ENCODE data around the gene SLITRK1.
A peak's percentile ranks its signal among the peaks of the same experiment; 100 is the strongest.

The SLITRK1 gene

DNA sequence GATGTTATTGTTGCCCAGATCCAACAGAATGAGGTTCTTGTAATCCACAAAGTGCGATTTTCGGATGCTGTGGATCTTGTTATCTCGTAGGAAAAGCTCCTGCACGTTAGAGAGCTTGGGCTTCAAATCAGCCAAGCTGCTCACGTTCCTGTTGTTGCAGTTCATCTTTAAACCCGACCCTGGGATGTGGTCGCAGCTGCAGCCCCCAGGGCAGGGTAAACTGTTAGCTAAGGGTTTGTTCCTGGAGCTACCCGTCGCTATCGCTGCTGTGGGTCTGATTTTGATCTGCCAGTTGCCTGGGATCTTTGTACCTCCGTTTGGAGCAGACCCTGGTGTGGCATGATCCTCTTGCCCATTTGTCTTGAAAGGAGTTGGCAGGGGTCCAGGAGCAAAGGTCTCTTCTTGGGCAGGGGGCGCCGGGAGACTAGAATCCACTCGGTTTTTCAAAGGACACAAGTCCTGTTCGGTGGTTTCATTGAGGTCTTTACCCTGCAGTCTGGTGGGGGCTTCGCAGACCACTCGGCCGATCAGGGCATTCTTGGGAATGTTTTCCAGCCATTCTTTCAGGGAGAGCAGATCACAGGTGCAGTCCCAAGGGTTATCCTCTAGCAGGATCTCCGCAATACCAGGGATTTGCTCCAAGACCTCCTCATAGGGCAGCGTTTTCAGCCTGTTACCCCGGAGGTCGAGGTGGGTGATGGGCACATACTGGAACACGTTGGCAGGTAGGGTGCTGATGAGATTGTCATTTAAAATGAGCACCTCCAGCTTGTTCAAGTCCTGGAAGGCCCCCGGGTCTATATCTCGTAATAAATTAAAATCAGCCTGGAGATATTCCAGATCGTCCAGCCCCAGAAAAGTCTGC, 1.8 kb downstream of the SLITRK1 start:
- DNase-seq (ENCODE audit: low read depth), result no peak
- TF ChIP-seq, protein P1, sequence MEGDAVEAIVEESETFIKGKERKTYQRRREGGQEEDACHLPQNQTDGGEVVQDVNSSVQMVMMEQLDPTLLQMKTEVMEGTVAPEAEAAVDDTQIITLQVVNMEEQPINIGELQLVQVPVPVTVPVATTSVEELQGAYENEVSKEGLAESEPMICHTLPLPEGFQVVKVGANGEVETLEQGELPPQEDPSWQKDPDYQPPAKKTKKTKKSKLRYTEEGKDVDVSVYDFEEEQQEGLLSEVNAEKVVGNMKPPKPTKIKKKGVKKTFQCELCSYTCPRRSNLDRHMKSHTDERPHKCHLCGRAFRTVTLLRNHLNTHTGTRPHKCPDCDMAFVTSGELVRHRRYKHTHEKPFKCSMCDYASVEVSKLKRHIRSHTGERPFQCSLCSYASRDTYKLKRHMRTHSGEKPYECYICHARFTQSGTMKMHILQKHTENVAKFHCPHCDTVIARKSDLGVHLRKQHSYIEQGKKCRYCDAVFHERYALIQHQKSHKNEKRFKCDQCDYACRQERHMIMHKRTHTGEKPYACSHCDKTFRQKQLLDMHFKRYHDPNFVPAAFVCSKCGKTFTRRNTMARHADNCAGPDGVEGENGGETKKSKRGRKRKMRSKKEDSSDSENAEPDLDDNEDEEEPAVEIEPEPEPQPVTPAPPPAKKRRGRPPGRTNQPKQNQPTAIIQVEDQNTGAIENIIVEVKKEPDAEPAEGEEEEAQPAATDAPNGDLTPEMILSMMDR (IDR thresholded peaks at IDR 0.05; ENCODE audit: low read length, missing control alignments), result no peak
- H3K4me3 ChIP-seq (replicated peaks; ENCODE audit: low read depth, low read length), result no peak overlapping the region

DNA sequence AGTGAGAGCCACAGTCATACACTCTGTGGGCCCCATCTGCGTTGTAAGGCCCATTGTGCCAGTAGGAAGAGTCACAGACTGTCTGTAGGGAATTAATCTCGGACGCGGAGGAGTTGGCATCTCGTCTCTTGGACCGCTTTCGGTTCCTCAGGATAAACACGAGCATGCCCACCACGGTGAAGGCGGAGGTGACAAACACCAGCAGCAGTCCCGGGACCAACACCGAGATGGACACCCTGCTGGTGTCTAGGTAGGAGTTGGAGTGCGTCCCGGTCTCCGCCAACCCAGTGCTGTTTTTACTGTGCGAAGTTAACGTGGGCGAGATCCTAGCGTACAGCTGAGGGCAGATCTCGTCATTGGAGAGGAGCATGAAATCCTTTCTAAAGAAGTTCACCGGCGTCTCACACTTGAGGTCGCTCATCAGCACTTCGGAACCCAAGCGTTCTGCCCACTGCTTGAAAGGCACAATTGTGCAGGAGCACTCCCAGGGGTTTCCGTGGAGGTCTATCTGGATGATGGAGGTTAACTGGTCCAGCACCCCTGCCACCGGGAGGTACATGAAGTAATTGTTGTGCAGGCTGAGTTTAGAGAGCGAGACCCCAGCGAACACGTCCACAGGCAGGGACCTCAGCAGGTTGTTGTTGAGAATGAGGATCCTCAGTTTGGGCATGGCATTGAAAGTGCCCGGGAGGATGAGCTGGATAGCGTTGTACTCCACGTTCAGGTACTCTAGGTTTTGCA, 2.7 kb downstream of the SLITRK1 start:
- TF ChIP-seq, protein P1 (IDR thresholded peaks at IDR 0.05; ENCODE audit: low read length, missing control alignments), result no peak
- H3K4me3 ChIP-seq (replicated peaks; ENCODE audit: low read depth, low read length), result peak overlapping the region; percentile 38
- DNase-seq (ENCODE audit: low read depth), result no peak

DNA sequence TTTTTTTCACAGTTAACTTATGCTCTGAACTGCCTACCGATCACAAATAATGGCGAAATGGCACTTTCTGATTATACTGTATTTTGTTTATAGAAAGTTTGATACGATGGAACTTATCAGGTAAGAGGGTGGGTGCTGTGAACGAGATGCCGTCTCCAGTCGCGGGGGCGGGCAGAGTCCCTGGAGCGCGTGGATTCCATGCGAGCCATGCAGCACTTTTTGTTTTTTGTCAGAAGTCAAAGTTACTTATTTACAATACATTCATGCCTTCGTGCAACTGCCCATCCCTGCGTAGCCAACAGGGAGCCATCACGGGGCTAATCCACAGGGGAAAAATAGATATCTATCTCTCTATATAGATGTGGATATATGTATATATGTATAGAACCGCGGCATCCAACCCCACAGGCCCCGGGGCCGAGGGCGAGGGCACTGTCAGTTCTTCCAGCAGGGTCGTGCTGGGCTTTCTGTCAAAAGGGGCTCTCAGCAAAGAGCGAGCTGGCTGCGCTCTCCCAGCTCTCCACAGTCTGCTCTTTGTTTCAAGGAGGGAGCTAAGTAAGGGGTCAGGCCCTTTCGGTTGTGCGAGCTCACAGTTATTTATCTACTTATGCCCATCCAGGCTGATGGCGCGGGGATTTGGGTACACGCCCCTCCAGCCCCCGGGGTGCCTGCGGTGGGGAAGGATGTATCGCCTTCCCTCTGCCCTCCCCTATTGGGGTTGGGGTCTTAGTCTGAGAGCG, 3.4 kb downstream of the SLITRK1 start:
- TF ChIP-seq, protein P1 (IDR thresholded peaks at IDR 0.05; ENCODE audit: low read length, missing control alignments), result no peak
- no peak for DNase-seq (ENCODE audit: low read depth)
- H3K4me3 ChIP-seq (replicated peaks; ENCODE audit: low read depth, low read length), result peak overlapping the region; percentile 38

DNA sequence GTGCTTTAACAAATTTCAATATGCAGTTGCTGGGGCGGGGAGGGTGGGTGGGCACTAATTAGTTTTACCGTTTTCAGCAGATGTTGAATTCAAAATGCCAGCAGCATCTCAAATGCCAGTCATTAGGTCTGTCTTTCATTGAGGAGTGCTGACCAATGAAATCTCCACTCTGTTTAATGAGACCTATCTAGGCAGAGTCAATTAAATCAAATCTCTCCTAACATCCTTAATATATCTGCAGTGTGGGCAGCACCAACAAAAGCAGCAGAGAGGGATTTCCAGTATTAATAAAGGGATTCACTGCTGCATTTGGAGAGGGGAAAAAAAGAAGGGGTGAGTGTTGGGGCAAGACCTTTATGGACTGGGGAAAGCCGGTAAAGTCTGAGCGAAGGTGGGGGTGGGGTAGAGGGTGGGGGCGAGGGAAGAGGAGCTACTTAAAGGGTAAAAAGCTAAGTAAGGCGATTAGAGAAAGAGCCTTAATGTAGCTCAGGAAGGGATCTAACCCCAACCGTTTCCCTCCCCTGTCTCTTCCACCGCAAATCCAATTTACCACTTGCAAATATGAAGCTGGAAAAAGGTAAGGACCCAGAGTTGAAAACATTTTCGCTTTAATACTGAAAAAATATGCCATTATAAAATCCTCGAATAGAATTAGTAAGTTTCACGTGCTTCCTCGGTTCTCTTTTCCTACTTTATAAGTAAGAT, 4.5 kb downstream of the SLITRK1 start:
- no peak for DNase-seq (ENCODE audit: low read depth)
- H3K4me3 ChIP-seq (replicated peaks; ENCODE audit: low read depth, low read length), result no peak overlapping the region
- TF ChIP-seq, protein P1 (IDR thresholded peaks at IDR 0.05; ENCODE audit: low read length, missing control alignments), result no peak

DNA sequence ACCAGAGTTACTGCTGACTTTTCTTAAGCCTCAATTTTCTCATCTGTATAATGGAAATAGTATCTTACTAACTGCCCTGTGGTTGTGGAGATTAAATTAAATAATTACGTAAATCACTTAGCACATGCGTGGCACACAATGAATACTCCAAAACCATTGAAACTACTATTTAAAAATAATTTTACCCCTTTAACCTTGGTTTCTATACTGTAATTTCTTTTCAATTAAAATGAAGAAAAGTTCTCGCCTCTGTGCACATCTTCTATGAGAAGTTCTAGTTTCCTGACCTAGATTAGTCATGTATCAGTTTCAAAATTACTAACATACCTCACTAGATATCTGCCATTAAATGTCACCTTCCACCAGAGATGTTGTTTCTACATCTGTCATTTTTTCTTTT, 5.7 kb downstream of the SLITRK1 start:
- DNase-seq (ENCODE audit: low read depth), result no peak
- H3K4me3 ChIP-seq (replicated peaks; ENCODE audit: low read depth, low read length), result no peak overlapping the region
- TF ChIP-seq, protein P1 (IDR thresholded peaks at IDR 0.05; ENCODE audit: low read length, missing control alignments), result no peak

DNA sequence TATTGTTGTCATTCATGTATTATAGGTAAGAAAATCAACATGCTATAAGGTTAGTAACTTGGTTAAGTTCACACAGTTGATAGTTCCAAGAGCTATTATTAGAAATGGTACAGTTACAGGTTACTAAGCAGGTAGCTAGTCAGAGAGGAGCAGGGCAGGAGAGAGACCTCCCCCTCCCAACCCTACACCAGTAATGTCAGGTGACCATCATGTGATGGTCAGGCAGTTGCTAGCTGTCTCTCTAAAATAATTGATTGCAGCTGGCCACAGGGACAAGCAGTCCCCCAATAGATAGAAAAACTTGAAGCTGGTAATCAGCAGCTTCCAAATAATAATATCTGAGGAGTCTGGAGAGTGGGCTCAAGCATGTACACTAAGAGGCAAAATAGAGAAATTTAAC, 14.6 kb downstream of the SLITRK1 start:
- H3K4me3 ChIP-seq (replicated peaks; ENCODE audit: low read depth, low read length), result no peak overlapping the region
- DNase-seq (ENCODE audit: low read depth), result no peak
- TF ChIP-seq, protein P1 (IDR thresholded peaks at IDR 0.05; ENCODE audit: low read length, missing control alignments), result no peak
